Measurements from ENCODE around the gene NUMA1. TPM values are rescaled to one million over a fixed set of nuclear protein-coding genes. Genes with fewer than 3 reads are reported as not detected.

Gene NUMA1
- polyA plus RNA-seq, 3 donors: 4.1 to 91.2 (median 12.4) TPM

DNA sequence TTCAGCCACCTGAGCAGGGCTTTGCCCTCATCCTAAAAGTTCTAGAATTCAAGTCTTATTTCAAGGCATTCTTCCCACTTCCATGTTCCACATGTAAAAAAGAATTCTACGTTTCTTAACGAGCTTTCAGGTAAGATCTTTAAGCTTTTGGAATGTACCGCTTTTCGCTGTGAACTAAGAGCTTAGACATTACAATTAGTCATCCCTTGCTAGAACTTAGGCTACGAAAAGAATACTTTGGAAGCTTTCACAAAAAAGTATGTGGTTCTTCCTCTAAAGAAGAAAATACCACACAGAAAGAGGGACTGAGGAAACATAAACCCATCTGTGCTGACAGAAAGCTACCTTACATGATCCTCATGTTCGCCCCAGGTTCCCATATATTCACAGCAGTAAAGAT is 1.9 kb downstream of the NUMA1 start:
- peaks cover 0 to 4% of the 10 kb centered on the region in 2 donors for H3K36me3 Mint-ChIP-seq
- no peak overlapping the region for H3K9ac ChIP-seq (ENCODE audit: insufficient read depth, low read length, poor library complexity, severe bottlenecking)
- no peaks in the 10 kb centered on the region for H3K9me3 Mint-ChIP-seq
- H3K27ac ChIP-seq (ENCODE audit: low read depth in 1 of 2, low read length in 2 of 2): no peak overlapping the region
- no peak overlapping the region for H3K4me2 ChIP-seq (replicated peaks; ENCODE audit: extremely low read depth, low read length, poor library complexity, severe bottlenecking)
- peak overlapping the region in 3 of 7 donors; percentile 55 to 99 (median 72) for H3K27ac Mint-ChIP-seq
- no peak overlapping the region for H2AFZ ChIP-seq (ENCODE audit: insufficient read depth, low read depth, low read length, poor library complexity, severe bottlenecking)
- DNase-seq: no peak
- no peaks in the 10 kb centered on the region for H3K27me3 ChIP-seq (ENCODE audit: control insufficient read depth in 2 of 2, insufficient read depth in 2 of 2, low read length in 2 of 2)
- H4K20me1 ChIP-seq (ENCODE audit: insufficient read depth, low read length): no peaks in the 10 kb centered on the region
- peaks cover 41 to 72% of the 10 kb centered on the region in 2 donors for H3K4me1 ChIP-seq (ENCODE audit: control insufficient read depth in 1 of 2, insufficient read depth in 2 of 2, low read length in 2 of 2)
- H3K27me3 Mint-ChIP-seq (ENCODE audit: low read depth in 3 of 3): no peaks in the 10 kb centered on the region
- H3K36me3 ChIP-seq (replicated peaks in 1 of 2; ENCODE audit: control insufficient read depth in 1 of 2, insufficient read depth in 2 of 2, low read length in 2 of 2): no peaks in the 10 kb centered on the region
- no peak overlapping the region for H3K4me3 ChIP-seq (replicated peaks in 1 of 3; ENCODE audit: low read depth in 2 of 3, low read length in 3 of 3)
- 87% methylated on average over 3 of the region's 6 CpGs for WGBS (ENCODE audit: insufficient coverage)
- intact Hi-C loops (cut with micrococcal nuclease): loop anchor here in 1 of 2 donors (5.0 kb wide), 1 partner anchor 36 kb away; no protein-coding TSS in a partner anchor
- peaks cover 68% of the 10 kb centered on the region for H3K79me2 ChIP-seq (ENCODE audit: insufficient read depth, low read length)
- TF ChIP-seq, protein P1, sequence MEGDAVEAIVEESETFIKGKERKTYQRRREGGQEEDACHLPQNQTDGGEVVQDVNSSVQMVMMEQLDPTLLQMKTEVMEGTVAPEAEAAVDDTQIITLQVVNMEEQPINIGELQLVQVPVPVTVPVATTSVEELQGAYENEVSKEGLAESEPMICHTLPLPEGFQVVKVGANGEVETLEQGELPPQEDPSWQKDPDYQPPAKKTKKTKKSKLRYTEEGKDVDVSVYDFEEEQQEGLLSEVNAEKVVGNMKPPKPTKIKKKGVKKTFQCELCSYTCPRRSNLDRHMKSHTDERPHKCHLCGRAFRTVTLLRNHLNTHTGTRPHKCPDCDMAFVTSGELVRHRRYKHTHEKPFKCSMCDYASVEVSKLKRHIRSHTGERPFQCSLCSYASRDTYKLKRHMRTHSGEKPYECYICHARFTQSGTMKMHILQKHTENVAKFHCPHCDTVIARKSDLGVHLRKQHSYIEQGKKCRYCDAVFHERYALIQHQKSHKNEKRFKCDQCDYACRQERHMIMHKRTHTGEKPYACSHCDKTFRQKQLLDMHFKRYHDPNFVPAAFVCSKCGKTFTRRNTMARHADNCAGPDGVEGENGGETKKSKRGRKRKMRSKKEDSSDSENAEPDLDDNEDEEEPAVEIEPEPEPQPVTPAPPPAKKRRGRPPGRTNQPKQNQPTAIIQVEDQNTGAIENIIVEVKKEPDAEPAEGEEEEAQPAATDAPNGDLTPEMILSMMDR (IDR thresholded peaks at IDR 0.05): no peak
- H3K9me3 ChIP-seq (replicated peaks in 1 of 2; ENCODE audit: control insufficient read depth in 1 of 2, insufficient read depth in 1 of 2, low read length in 2 of 2): no peaks in the 10 kb centered on the region
- peaks cover 53% of the 10 kb centered on the region for H3K4me1 Mint-ChIP-seq
- H3K4me3 Mint-ChIP-seq: no peak overlapping the region

DNA sequence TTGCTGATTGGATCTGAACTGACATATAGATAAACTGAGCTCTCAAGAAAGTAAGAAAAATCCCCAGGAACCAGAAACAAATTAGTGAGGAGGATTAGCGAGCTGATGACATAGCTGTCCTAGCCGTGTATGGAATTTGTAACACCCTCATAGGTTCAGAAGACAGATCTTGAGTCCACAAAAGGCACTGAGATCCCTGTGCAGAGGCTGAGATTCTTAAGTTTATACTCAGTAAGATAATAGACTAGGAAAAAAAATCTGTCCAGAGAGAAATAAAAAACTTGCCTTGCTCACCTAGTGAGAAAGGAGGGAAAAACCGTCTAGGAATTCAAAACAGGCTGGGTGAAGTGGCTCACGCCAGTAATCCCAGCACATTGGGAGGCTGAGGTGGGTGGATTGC is 4.6 kb downstream of the NUMA1 start:
- TF ChIP-seq, protein P1 (IDR thresholded peaks at IDR 0.05): no peak
- WGBS (ENCODE audit: insufficient coverage): 100% methylated on average over 3 of the region's 4 CpGs
- peaks cover 0 to 4% of the 10 kb centered on the region in 2 donors for H3K36me3 Mint-ChIP-seq

More for the DNA sequence above, 4.6 kb downstream of the NUMA1 start:
- Mint-ChIP-seq H3K27ac (peak overlapping the region; percentile 91 to 98 (median 96)), H3K4me3 (peak overlapping the region in 1 of 2 donors; percentile 88), H3K27me3 (ENCODE audit: low read depth in 3 of 3) (no peaks in the 10 kb centered on the region), H3K4me1 (peaks cover 50% of the 10 kb centered on the region), H3K9me3 (no peaks in the 10 kb centered on the region)
- Histone ChIP-seq H4K20me1 (ENCODE audit: insufficient read depth, low read length) (no peaks in the 10 kb centered on the region), H3K9me3 (replicated peaks in 1 of 2; ENCODE audit: control insufficient read depth in 1 of 2, insufficient read depth in 1 of 2, low read length in 2 of 2) (no peaks in the 10 kb centered on the region), H3K36me3 (replicated peaks in 1 of 2; ENCODE audit: control insufficient read depth in 1 of 2, insufficient read depth in 2 of 2, low read length in 2 of 2) (no peaks in the 10 kb centered on the region), H3K4me2 (replicated peaks; ENCODE audit: extremely low read depth, low read length, poor library complexity, severe bottlenecking) (peak overlapping the region; percentile 74), H2AFZ (ENCODE audit: insufficient read depth, low read depth, low read length, poor library complexity, severe bottlenecking) (peak overlapping the region; percentile 79), H3K9ac (ENCODE audit: insufficient read depth, low read length, poor library complexity, severe bottlenecking) (peak overlapping the region; percentile 42), H3K4me1 (ENCODE audit: control insufficient read depth in 1 of 2, insufficient read depth in 2 of 2, low read length in 2 of 2) (peaks cover 35 to 68% of the 10 kb centered on the region in 2 donors), H3K79me2 (ENCODE audit: insufficient read depth, low read length) (peaks cover 95% of the 10 kb centered on the region), H3K27me3 (ENCODE audit: control insufficient read depth in 2 of 2, insufficient read depth in 2 of 2, low read length in 2 of 2) (no peaks in the 10 kb centered on the region), H3K27ac (ENCODE audit: low read depth in 1 of 2, low read length in 2 of 2) (peak overlapping the region in 1 of 2 donors; percentile 86), H3K4me3 (replicated peaks in 1 of 3; ENCODE audit: low read depth in 2 of 3, low read length in 3 of 3) (peak overlapping the region in 1 of 3 experiments; percentile 61)
- no peak for DNase-seq
- intact Hi-C loops (cut with micrococcal nuclease): loop anchor here in 1 of 2 donors (5.0 kb wide), 1 partner anchor 33 kb away; no protein-coding TSS in a partner anchor
